ENCODE measurements around the gene ASB3.

- TF ChIP-seq MAX (IDR thresholded peaks at IDR 0.05) (no peak), RAD21 (IDR thresholded peaks at IDR 0.05; ENCODE audit: low read depth) (no peak), CEBPB (IDR thresholded peaks at IDR 0.05) (no peak), REST (IDR thresholded peaks at IDR 0.05; ENCODE audit: low read depth) (no peak), YY1 (IDR thresholded peaks at IDR 0.05; ENCODE audit: low read depth) (no peak), TAF1 (IDR thresholded peaks at IDR 0.05; ENCODE audit: low read depth) (no peak), EP300 (IDR thresholded peaks at IDR 0.05; ENCODE audit: borderline replicate concordance) (no peak), EGR1 (IDR thresholded peaks at IDR 0.05) (no peak)
Observed at GRCh38 chr2:53785366-53785765, 1.4 kb downstream of the ASB3 start.

All from Ishikawa (cell line).